Duodenal mucosa (tissue), 2 donors: ENCODE measurements around the gene RALA.
A peak's percentile ranks its signal among the peaks of the same experiment; 100 is the strongest.

ENCODE experiments used
- H3K27ac ChIP-seq: one replicate; pipeline ENCODE4 v1.7.0; 2013; ENCODE audit warnings: low read depth, low read length
- H3K27me3 ChIP-seq, 2 donors: one replicate each; pipeline ENCODE4 v1.7.0; 2013; ENCODE audit warnings: low read length in 2 of 2, control low read depth in 1 of 2; ENCODE audit not compliant: insufficient read depth in 2 of 2, control insufficient read depth in 1 of 2
- H3K36me3 ChIP-seq, 2 donors: one replicate each; pipeline ENCODE4 v1.7.0; 2013; ENCODE audit warnings: low read length in 2 of 2, control low read depth in 1 of 2; ENCODE audit not compliant: insufficient read depth in 2 of 2, control insufficient read depth in 1 of 2
- H3K4me1 ChIP-seq, 2 donors: one replicate each; pipeline ENCODE4 v1.7.0; 2013; ENCODE audit warnings: low read length in 2 of 2, control low read depth in 1 of 2; ENCODE audit not compliant: insufficient read depth in 2 of 2, control insufficient read depth in 1 of 2
- H3K4me3 ChIP-seq, 2 donors: one replicate each; pipeline ENCODE4 v1.7.0; 2013; ENCODE audit warnings: low read length in 2 of 2, low read depth in 1 of 2
- H3K9ac ChIP-seq, 2 donors: one replicate each; pipeline ENCODE4 v1.7.0; 2013; ENCODE audit warnings: low read length in 2 of 2, low read depth in 1 of 2
- H3K9me3 ChIP-seq, 2 donors: one replicate each; pipeline ENCODE4 v1.7.0; 2013; ENCODE audit warnings: low read length in 2 of 2, control low read depth in 1 of 2; ENCODE audit not compliant: control insufficient read depth in 1 of 2

The RALA gene

GRCh38 chr7:39622609-39623008, 763 bp upstream of the RALA start:
- Histone ChIP-seq H3K36me3 (no peaks in the 10 kb centered on the region), H3K4me1 (peaks cover 30 to 36% of the 10 kb centered on the region in 2 donors), H3K4me3 (peak overlapping the region; percentile 89 to 90), H3K27me3 (no peaks in the 10 kb centered on the region), H3K9me3 (no peaks in the 10 kb centered on the region), H3K27ac (peak overlapping the region; percentile 81), H3K9ac (peak overlapping the region; percentile 80 to 93)

- no peaks in the 10 kb centered on the region for H3K27me3 ChIP-seq
- H3K9ac ChIP-seq = peak overlapping the region; percentile 80 to 93
- peak overlapping the region; percentile 81 for H3K27ac ChIP-seq
- H3K9me3 ChIP-seq = no peaks in the 10 kb centered on the region
- peaks cover 30 to 41% of the 10 kb centered on the region in 2 donors for H3K4me1 ChIP-seq
- peak overlapping the region; percentile 89 to 90 for H3K4me3 ChIP-seq
- H3K36me3 ChIP-seq = no peaks in the 10 kb centered on the region
These were observed 515 bp downstream of the RALA start for GRCh38 chr7:39623732-39624441.

- peaks cover 30 to 41% of the 10 kb centered on the region in 2 donors for H3K4me1 ChIP-seq
- H3K27ac ChIP-seq = peak overlapping the region; percentile 81
- no peaks in the 10 kb centered on the region for H3K36me3 ChIP-seq
- H3K4me3 ChIP-seq = peak overlapping the region; percentile 89 to 90
- H3K9me3 ChIP-seq = no peaks in the 10 kb centered on the region
- no peaks in the 10 kb centered on the region for H3K27me3 ChIP-seq
- H3K9ac ChIP-seq = peak overlapping the region; percentile 80 to 93
These were observed 1.1 kb downstream of the RALA start for GRCh38 chr7:39624442-39624807.

DNA sequence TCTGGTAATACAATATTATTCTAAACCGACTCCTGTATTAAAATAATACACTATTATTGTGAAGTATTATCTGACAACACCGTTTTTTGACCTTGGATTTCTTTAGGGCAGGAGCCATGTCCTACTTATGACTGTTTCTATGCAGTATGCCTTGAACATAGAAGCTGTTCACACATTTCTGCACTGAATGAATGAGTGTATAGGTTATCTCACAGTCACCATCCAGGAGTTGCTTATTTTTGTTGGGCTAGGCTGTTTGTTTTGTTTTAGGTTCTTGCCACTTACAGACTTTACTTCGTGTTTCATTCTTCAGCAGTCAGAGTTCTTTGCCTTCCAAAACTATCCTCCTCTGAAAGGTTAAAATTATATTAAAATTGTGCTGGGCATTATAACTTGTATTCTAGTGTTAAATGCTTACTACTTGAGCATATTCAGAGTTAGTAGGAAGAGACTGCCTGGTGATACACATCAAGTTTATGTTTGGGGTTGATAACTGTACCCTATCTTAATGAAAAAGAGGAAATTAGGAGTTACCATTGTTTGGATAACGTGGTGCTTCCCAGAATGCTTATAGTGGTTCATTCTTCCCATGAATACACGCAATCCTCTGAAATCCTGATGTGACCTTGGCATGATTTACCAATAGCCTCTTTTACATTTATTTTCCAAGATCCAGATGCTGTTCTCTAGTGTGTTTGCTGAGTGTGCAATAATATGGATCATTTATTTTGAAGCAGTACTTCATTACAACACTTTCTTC, 1.7 kb downstream of the RALA start:
- no peaks in the 10 kb centered on the region for H3K36me3 ChIP-seq
- H3K9ac ChIP-seq = peak overlapping the region in 1 of 2 donors; percentile 93
- no peak overlapping the region for H3K27ac ChIP-seq
- H3K4me3 ChIP-seq = peak overlapping the region; percentile 89 to 90
- no peaks in the 10 kb centered on the region for H3K27me3 ChIP-seq
- H3K4me1 ChIP-seq = peaks cover 30 to 41% of the 10 kb centered on the region in 2 donors
- H3K9me3 ChIP-seq = no peaks in the 10 kb centered on the region

- no peak overlapping the region for H3K4me3 ChIP-seq
- H3K36me3 ChIP-seq = peaks cover 6 to 8% of the 10 kb centered on the region in 2 donors
- H3K27me3 ChIP-seq = no peaks in the 10 kb centered on the region
- no peak overlapping the region for H3K27ac ChIP-seq
- no peak overlapping the region for H3K9ac ChIP-seq
- H3K9me3 ChIP-seq = no peaks in the 10 kb centered on the region
- peaks cover 8 to 34% of the 10 kb centered on the region in 2 donors for H3K4me1 ChIP-seq
These were observed 8.4 kb downstream of the RALA start for GRCh38 chr7:39631736-39632308.

DNA sequence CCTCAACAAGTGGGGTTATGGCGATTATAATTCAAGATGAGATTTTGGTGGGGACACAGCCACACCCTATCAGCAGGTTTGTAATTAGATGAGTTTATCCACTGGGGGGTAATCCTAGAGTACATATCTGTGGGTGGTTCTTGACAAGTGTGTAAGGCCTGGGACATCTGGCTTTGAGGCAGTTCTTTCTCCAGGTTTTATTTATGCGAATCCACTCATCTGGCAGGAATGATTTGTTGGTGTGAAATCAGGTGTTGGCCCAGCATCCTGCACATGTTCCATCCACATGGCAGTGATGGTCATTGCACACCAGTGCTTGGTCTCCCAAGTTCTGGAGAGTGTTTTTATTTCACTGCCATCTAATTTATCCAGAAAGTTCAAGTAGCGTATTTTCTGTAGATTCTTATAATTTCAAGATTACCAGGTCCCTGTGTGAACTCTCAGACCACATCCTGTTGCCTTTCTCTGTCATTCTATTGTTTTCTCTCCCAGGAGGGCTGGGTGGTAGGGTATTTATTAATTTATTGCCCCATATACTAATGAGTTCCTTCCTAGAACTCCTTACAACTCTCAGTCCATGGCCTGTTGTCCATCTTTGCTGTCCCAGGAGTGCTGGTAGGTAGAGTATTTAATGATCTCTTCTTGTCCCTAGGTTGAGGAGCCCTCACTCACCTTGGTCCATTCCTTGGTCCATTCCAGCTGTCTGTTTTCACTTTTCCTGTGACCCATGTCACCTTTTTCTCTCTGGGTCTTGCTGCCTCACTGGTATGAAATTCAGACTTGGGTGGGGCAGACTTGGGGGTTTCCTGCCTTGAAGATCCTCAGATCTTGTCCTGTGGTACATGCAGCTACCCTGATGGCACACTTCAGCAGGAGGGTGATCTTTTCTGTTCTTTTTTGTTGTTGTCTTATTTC, 10.4 kb downstream of the RALA start:
- no peak overlapping the region for H3K27ac ChIP-seq
- no peaks in the 10 kb centered on the region for H3K9me3 ChIP-seq
- no peak overlapping the region for H3K4me3 ChIP-seq
- peaks cover 6 to 8% of the 10 kb centered on the region in 2 donors for H3K36me3 ChIP-seq
- peaks cover 13 to 32% of the 10 kb centered on the region in 2 donors for H3K4me1 ChIP-seq
- no peaks in the 10 kb centered on the region for H3K27me3 ChIP-seq
- H3K9ac ChIP-seq = no peak overlapping the region

- Histone ChIP-seq H3K27me3 (no peaks in the 10 kb centered on the region), H3K4me3 (no peak overlapping the region), H3K27ac (no peak overlapping the region), H3K4me1 (peaks cover 13 to 32% of the 10 kb centered on the region in 2 donors), H3K9me3 (no peaks in the 10 kb centered on the region), H3K36me3 (peaks cover 6 to 8% of the 10 kb centered on the region in 2 donors), H3K9ac (no peak overlapping the region)
These were observed 11.1 kb downstream of the RALA start for GRCh38 chr7:39634478-39634805.

GRCh38 chr7:39637400-39637799, 14.0 kb downstream of the RALA start:
- H3K9me3 ChIP-seq = no peaks in the 10 kb centered on the region
- H3K9ac ChIP-seq = no peak overlapping the region
- H3K4me1 ChIP-seq = peaks cover 17 to 34% of the 10 kb centered on the region in 2 donors
- no peaks in the 10 kb centered on the region for H3K27me3 ChIP-seq
- no peak overlapping the region for H3K27ac ChIP-seq
- H3K36me3 ChIP-seq = no peaks in the 10 kb centered on the region
- H3K4me3 ChIP-seq = no peak overlapping the region

- H3K9me3 ChIP-seq = no peaks in the 10 kb centered on the region
These were observed 14.7 kb downstream of the RALA start for GRCh38 chr7:39637963-39638485.

More at GRCh38 chr7:39637963-39638485, 14.7 kb downstream of the RALA start:
- Histone ChIP-seq H3K4me1 (peaks cover 23 to 39% of the 10 kb centered on the region in 2 donors), H3K36me3 (no peaks in the 10 kb centered on the region), H3K4me3 (no peak overlapping the region), H3K27me3 (no peaks in the 10 kb centered on the region), H3K27ac (no peak overlapping the region), H3K9ac (no peak overlapping the region)
